ENCODE data around the gene TUBB2B.

The TUBB2B gene
- long read RNA-seq, donor 1, transcript TUBB2B-201 (4 exons, 2,020 nt), result major isoform, 54 of 55 reads
- long read RNA-seq, donor 1, partial matches to known transcripts, result 0 of 55 reads
- long read RNA-seq, donor 1, other reads (novel, unspliced or antisense), result 0 of 55 reads
- long read RNA-seq, donor 2, transcript TUBB2B-201 (4 exons, 2,020 nt), result major isoform, 42 of 42 reads
- long read RNA-seq, donor 2, partial matches to known transcripts, result 0 of 42 reads
- long read RNA-seq, donor 2, other reads (novel, unspliced or antisense), result 0 of 42 reads
- long read RNA-seq, donor 3, transcript TUBB2B-201 (4 exons, 2,020 nt), result major isoform, 30 of 30 reads
- long read RNA-seq, donor 3, partial matches to known transcripts, result 0 of 30 reads
- long read RNA-seq, donor 3, other reads (novel, unspliced or antisense), result 0 of 30 reads
- long read RNA-seq, donor 4, transcript TUBB2B-201 (4 exons, 2,020 nt), result major isoform, 56 of 57 reads
- long read RNA-seq, donor 4, partial matches to known transcripts, result 0 of 57 reads
- long read RNA-seq, donor 4, other reads (novel, unspliced or antisense), result 0 of 57 reads
- long read RNA-seq, donor 5, transcript TUBB2B-201 (4 exons, 2,020 nt), result major isoform, 61 of 63 reads
- long read RNA-seq, donor 5, partial matches to known transcripts, result 0 of 63 reads
- long read RNA-seq, donor 5, other reads (novel, unspliced or antisense), result 0 of 63 reads
- long read RNA-seq, donor 6, transcript TUBB2B-201 (4 exons, 2,020 nt), result major isoform, 54 of 56 reads
- long read RNA-seq, donor 6, partial matches to known transcripts, result 0 of 56 reads
- long read RNA-seq, donor 6, other reads (novel, unspliced or antisense), result 0 of 56 reads
- long read RNA-seq, donor 7, transcript TUBB2B-201 (4 exons, 2,020 nt), result major isoform, 67 of 67 reads
- long read RNA-seq, donor 7, partial matches to known transcripts, result 0 of 67 reads
- long read RNA-seq, donor 7, other reads (novel, unspliced or antisense), result 0 of 67 reads
- long read RNA-seq, donor 8, transcript TUBB2B-201 (4 exons, 2,020 nt), result major isoform, 47 of 47 reads
- long read RNA-seq, donor 8, partial matches to known transcripts, result 0 of 47 reads
- long read RNA-seq, donor 8, other reads (novel, unspliced or antisense), result 0 of 47 reads

DNA sequence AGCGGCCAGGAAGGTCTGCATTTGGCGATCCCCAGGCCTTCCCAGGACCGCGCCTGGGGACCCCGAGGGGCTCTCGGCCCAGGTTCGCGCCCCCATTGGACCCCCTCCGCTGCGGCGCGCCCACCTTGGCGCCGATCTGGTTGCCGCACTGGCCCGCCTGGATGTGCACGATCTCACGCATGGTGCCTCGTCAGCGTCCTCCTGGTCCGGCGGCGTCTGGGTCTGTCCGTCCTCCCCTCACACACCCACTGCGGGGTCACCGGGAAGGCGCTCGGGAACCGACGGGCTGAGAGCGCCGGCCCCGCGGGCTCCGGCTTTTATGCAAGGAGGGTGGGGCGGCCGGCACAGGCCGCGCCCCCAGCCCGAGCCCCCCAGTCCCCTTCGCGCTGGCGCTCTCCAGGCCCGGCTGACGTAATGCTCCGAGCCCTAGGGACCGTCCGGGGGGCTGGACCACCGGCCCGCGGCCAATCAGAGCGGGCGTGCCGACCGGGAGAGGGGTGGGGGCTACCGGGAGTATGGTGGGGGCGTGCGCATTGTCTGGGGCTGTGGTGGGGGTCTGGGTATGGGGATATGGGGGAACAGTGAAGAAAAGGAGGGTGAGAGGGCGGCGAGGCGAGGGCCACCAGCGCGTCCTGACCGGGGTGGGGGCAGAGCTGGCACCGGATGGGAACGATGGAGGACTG, at the start of gene TUBB2B:
TUBB2B (minus strand) TSS at position 291 of the 683 bp plus-strand sequence; CDS start at position 181, 110 bp downstream.
- no peak for DNase-seq

DNA sequence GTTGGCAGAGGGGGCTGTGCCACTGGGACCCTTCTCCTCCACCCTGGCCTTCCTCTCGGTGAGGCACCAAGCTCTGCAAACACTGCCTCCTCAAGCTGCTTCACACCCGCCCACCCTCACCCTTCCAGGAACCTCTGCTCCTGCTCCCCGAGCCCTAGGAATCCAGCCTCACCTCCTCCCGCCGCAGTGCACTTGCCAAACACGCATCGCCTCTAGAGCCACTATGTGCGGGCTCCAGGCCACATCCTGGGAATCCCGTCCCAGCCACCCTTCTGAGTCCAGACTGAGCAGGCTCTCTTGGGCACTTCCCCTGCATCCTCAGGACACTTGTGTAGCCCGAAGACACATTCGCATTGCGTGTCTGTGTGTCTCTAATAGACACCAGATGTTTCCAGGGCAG, 49.8 kb upstream of the TUBB2B start:
- no peak for DNase-seq

DNA sequence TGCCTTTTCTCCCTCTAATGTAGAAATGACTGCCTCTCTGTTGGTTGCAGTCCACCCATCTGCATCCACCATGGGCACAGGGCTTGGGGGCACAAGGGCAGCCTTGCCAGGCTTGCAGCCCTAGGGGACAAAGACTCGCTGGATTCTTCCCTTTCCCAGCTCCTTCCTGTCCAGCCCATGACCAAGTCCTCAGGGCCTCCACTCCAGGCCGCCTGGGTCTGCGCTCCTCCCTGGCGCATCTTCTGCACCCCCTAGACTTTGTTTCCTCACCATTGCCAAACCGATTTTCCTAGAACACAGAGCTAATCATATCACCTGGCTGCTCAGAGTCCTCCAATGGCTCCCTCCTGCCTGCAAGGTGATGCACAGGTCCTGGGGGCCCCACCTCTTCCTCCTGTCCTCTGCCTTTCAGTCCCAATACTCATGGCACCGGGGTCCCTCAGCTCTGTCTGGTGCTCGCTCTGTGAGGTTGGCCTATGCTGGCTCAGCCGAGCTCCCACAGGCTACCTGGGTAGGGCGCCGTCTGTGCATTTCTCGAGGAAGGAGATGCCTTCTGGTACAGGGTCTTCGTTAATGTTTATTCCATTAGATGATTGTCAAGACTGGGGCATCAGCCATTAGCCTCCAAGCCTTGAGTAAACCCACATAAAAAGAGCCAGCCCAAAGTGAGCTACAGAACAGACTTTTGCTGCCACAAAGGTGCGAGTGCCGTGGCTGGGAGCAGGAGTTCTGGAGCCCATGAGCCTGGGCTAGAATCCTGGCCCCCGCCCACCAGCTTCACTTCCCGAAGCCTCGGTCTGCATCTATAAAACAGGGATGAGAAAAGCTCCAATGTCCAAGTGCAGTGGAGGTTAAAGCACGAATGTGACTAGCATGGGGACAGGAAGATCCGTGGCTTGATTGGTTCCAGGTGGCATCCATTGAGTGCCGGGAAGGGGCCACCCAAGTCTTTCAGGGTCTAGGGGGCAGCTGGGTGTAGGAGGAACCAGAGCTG, 49.0 kb upstream of the TUBB2B start:
- DNase-seq, result no peak

DNA sequence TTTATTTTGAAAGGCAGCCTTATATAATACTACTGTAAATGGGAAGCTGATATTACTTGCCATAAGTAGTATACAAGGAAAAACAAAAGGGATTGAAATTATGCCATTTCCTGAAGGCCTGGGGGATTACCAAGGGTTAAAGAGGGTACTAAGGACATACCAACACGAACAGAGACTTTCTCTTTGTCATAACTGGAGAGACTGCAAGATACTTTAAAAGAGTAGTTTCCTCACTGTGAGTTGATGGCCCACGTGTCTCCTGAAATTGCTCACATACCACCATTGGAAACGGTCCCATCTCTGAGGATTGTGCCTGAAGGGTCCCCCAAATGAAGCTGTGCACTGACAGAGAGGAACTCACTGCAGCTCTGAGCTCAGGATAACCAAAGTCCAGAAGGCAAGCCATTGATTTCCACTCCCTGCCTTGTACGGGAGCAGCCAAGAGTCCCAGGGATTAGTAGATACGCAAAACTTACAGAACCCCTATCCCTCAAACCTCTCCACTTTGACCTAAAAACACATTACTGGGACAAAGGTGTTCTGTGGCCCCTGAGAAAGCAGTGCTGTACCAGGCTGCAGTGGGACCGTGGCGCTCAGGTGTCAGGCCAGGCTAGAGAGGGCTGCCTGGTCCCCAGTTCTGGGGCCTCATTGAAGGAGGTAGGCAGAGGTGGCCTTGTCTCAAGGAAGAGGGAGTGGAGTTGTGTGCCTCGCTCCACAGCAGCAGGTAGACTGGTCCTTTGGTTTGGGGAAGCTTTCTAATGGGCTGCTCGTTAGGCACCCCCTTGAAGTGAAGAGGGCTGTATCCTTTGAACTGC, 46.5 kb upstream of the TUBB2B start:
- DNase-seq, result no peak

DNA sequence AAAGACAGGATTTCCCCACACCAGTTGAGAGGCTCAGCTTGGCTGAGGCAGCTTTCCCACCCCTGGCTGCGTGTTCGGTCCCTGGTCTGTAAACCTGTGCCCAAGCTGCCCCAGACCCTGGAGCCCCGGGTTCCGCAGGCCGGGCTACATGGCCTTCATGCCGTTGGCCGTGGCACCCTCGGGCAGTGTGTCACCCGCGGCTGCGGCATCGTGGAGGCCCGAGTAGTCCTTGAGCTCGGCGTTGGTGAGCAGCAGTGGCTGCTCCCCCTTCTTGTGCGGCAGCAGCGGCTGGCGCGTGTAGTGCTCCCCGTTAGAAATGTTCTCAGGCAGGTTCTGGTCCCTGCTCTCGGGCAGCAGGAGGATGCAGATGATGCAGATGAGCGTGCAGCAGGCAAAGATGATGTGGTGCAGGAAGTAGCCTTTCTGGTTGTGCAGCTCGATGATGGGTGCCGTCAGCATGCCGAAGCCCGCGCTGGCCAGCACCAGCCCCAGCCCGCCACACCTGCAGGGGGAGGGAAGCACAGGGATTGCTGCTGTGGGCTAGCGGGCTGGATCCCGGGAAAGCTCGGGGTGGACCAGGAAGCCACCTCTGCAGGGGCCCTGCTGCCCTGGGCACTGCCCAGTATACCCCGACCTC, 45.6 kb upstream of the TUBB2B start:
- no peak for DNase-seq

DNA sequence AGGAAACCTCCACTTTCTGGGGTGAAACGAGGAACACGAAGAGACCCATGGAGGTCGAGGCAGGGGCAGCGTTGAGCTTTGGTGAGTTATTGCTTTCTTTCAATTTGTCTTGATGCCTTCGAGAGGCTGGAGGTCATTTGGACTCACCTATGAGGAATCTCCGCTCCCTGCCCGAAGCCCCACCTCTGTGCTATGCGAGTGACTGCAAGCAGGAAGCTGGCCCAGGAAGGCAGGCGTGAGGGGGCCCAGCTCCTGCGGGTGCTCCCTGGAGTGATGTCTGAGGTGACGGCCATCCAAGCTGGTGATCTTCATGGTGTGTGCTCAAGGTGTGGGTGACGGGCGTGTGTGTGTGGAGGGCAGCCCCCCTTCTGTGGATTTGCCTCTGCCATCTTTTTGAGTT, 44.3 kb upstream of the TUBB2B start:
- no peak for DNase-seq

DNA sequence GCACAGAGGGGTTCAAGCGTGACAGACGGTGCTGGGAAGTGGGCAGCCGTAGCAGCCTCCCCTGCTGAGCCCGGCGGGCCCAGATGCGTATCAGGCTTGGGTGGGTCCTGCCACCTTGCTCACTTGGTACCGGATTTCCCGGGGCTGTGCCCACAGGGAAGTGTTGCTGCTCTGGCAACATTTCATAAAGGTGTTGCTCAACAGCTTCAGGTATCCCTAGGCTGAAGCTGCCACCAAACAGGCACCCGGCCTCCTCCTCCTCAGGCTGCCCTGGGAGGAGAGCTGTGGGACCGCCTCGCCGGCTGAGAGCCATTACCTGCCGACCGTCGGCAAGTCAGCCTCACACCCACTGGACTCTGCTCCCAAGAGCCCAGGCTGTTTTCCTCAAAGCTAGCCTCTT, 42.8 kb upstream of the TUBB2B start:
- no peak for DNase-seq

DNA sequence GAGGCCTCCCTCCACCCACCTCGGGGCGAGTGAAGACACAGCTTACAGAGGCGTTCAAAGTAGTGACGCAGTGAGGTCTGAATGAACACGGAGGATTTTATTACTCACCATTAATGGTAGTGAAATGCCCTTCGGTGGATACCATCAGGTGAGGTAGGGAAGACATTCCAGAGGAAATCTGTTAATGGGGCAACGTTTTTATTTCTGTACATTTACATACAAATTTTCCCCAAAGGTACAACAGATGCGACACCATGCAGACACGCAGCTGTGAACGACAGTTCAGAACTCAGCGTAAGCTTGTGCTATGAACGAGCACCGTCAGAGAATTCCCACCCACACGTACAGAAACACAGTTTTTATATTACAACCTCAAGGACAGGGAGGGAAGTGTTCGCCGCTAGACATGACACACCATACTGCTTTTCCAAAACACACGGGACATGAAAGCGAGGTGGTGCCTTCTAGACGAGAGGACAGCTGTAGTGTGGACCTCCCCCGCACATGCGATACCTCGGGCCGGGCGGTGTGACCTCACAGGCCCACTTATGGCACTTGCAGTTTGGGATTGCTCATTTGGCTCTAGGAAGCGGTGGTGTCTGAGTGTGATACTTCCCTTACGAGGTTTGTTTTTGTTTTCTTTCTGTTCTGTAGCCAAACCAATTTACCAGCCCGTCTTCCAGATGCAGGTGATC, 42.0 kb upstream of the TUBB2B start:
- DNase-seq, result no peak

DNA sequence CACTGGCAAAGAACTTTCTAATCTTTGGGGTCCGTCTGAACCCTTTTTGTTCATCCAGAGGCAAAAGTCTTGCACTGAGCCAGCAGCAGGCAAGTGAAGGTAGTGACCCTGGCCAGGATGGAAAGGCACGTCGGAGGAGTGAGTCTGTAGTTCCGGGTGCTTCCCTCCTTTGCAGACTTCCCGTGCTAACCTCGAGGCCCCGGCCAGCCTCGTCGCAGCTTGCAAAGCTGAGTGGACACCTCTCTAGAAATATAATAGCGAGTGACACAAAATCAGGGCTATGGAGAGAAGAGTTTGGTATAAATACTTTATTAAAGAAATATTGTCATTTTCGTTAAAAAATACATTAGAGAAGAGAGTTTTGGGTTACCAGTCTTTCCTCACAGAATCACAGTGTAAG, 41.2 kb upstream of the TUBB2B start:
- no peak for DNase-seq

DNA sequence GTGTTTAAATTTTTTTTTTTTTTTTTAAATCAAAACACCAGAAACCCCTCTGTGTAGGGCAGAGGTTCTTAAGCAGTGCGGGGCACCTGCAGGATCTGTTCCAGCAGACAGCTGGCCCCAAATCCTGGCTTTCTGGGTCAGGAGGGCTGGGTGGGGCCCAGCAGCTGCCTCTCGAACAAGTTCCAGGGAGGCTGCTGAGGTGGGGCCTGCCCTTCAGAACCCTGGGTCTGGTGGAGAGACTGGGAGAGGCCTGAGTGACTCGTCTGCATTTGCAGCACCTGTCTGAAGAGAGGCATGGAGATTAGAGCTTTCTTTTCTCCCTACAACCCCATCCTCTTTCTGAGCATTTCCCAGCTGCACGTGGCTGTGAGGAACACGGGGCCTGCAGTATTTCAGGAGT, 39.7 kb upstream of the TUBB2B start:
- no peak for DNase-seq

DNA sequence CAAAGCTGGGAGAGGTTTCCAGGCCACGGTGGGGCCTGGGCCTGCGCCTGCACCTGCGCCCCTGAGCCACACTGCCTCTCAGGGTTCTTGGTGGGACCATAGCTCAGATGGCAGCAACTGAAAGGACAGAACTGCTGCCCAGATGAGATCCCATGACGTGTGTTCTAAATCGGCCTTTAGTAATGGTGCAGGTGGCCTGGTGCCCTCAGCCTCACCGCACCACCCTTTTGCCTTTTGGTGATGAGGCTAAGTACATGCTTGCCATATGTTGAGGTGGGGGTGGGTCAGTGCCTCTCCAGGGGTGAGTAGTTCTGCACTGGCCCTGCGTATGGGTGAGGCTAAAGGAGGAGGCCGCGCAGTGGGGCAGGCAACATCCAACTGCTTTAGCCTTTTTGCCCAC, 38.7 kb upstream of the TUBB2B start:
- DNase-seq, result no peak

DNA sequence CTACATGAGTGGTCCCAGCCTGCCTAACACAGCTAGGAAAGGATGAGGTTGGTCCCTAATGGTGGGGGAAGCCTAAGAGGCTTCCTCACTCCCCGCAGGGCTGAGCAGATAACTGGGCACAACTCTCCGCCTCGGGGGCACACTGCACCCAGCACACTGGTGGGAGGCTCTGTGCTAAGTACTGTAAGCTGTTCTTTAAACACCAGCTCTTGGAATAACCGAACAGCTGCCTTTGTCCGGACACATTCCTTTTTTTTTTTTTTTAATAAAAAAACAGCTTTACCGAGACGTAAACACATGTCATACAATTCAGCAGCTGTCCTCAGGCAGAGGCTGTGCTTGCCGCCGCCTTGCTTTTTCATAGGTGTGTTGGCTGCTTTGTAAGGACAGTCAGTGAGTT, 38.2 kb upstream of the TUBB2B start:
- DNase-seq, result no peak

DNA sequence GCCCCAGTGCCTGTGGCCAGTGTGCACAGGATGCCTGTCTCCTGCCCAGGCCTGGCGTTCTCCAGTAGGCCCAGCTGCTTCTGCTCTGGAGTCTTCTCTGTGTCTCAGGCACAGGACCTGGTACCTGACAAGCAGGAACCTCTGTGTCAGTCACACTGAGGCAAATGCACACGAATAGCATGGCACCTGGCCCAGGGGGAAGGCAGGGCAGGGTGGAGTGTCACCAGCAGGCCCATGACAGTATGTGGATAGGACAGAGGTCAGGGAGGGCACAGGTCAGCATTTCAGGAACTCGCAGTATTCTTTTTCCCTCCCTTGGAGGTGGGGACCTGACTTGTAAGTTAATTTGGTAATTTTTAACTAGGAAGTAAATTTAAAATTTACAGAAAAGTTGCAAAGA, 36.9 kb upstream of the TUBB2B start:
- DNase-seq, result no peak

DNA sequence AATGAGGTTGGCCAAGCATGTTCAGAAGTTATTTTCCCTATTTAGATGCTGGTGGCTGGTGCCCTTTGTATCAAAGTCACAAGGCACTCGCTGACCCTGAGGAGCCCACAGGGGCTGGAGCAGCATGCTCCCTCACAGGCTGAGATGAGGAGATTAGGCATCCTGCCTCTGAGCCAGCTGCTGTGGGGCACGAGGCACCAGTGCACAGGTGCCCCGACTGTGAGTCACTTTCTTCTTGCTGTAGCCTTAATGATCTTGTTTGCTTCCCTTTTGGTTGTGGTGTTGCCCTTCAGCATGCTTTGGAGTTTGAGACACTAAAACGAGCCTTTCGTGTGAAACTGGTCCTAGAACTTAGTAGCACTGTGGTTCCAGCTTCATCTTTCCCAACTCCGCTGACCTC, 35.6 kb upstream of the TUBB2B start:
- DNase-seq, result no peak

DNA sequence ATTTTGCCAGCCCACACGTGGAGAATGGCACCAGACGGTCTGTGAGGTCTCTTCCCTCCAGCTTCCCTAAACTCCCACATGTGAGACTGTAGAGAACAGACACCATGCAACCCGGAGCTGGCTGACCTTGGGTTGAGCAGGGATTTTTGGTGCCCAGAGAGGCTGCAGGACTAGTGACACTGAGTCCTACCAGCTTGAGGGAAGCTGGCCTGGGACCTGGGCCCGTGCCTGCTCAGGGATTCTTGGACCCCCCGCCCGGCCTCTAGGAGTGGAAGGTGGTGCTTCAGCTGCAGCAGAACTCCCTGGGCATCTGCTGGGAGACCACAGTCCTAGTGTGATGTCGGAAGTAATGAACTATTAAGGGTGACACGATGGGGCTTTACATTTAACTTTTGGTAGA, 34.5 kb upstream of the TUBB2B start:
- no peak for DNase-seq

DNA sequence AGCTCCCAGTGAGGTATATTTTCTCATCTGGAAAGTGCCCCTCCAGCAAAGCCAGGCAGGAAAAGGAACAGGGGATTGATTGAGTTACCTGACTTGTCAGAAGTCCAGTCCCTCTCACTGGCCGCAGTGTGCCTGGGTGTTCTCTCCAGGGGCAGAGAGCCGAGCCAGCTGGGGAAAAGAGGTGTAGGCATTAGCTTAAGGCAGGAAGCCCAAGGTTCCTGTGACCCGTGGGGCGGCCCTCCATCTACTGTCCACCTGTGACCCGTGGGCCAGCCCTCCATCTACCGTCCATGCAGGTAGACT, 34.0 kb upstream of the TUBB2B start:
- no peak for DNase-seq

DNA sequence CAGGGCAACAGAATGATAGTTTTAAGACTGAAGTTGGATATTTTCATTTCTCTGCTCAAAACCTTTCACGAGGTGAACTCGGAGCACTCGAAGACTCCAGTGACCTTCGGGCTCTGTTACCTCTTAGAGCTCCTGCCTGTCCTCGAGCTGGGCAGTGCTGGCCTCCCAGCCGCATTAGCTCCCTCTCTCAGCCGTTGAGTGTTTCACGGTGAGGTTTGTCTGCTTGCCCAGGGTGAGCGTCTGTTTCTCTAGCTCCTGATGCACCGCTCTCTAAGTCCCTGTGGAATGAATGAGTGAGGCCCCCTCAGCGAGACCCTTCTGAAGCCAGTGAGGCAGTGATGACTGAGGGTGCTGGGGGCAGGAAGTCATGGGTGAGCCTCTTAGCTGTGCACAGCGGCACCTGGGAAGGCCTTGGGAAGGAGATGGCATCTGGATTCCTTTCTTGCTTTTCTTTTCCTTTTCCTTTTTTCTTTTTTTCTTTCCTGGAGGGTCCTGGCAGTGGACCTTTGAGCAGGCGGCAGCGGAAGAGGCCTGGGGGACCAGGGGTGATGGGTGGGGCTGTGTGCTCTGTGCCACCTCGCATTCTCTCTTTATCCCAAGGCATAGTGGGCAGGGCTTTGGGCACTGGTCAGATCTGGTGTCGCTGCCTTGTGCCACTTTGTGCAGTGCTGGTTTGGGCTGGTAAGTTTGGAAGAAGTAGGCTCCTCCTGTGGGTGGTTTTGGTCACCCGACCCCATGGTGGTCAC, 33.5 kb upstream of the TUBB2B start:
- no peak for DNase-seq

DNA sequence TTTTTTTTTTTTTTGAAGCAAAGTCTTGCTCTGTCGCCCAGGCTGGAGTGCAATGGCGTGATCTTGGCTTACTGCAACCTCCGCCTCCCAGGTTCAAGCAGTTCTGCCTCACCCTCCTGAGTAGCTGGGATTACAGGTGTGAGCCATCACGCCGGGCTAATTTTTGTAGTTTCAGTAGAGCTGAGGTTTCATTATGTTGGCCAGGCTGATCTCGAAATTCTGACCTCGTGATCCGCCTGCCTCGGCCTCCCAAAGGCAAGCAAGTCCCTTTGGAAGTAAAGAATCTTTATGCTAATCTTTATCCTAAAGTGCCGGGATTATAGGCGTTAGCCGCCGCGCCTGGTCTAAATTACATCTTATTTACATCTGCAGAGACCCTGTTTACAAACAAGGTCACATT, 32.8 kb upstream of the TUBB2B start:
- no peak for DNase-seq
